Sigmoid colon (tissue), 7 donors: ENCODE results near the gene RAD23B. TPM values are rescaled to one million over a fixed set of nuclear protein-coding genes. Genes with fewer than 3 reads are reported as not detected.

ENCODE experiments used
- DNase-seq: peaks from one replicate; pipeline ENCODE4 v3.0.0-alpha.2; 2019
- H3K27ac ChIP-seq, 4 donors: fragments of 200-600 bp; sonication (generic); one replicate each; pipeline ENCODE4 v1.5.1; 2016 to 2019; ENCODE audit warnings: mild to moderate bottlenecking in 1 of 4
- H3K27me3 ChIP-seq, 3 donors: fragments of 200-600 bp; sonication (generic); one replicate each; pipeline ENCODE4 v1.5.1; 2019; ENCODE audit warnings: mild to moderate bottlenecking in 1 of 3
- H3K36me3 ChIP-seq, 4 donors: fragments of 200-600 bp; sonication (generic); one replicate each; pipeline ENCODE4 v1.5.1; 2016 to 2019
- H3K4me1 ChIP-seq, 4 donors: fragments of 200-600 bp; sonication (generic); one replicate each; pipeline ENCODE4 v1.5.1; 2017 to 2019
- H3K4me3 ChIP-seq, 4 donors: fragments of 200-600 bp; sonication (generic); one replicate each; pipeline ENCODE4 v1.5.1; 2017 to 2019; ENCODE audit warnings: mild to moderate bottlenecking in 2 of 4, moderate library complexity in 1 of 4
- H3K9me3 ChIP-seq, 4 donors: fragments of 200-600 bp in 3 of 4; sonication (generic) in 3 of 4; one replicate each; pipeline versions ENCODE4 v1.5.1 to v1.6.1; 2013 to 2019
- CTCF ChIP-seq, 4 experiments: fragments of 450-650 bp in 3 of 4; fragments of 200-600 bp in 1 of 4; IDR thresholded peaks; one replicate each; pipeline ENCODE4 v1.5.1; 2016 to 2019; ENCODE audit warnings: antibody characterized with exemption in 4 of 4, mild to moderate bottlenecking in 3 of 4, moderate library complexity in 2 of 4
- EP300 ChIP-seq, 4 donors: sonication (generic); formaldehyde crosslinking; IDR thresholded peaks; one replicate each; pipeline ENCODE4 v1.6.1; 2017; ENCODE audit warnings: antibody characterized with exemption in 4 of 4
- POLR2A ChIP-seq, 2 donors: fragments of 450-650 bp; IDR thresholded peaks; one replicate each; pipeline ENCODE4 v1.6.1; 2016; ENCODE audit warnings: antibody characterized with exemption in 2 of 2, mild to moderate bottlenecking in 2 of 2, moderate library complexity in 2 of 2
- POLR2AphosphoS5 ChIP-seq, 4 donors: sonication (generic); formaldehyde crosslinking; IDR thresholded peaks; one replicate each; pipeline ENCODE4 v1.6.1; 2017; ENCODE audit warnings: antibody characterized with exemption in 4 of 4
- WGBS, 2 donors: extraction: QIAGEN DNeasy Blood & Tissue Kit; methylation state at CpG; one replicate each; pipeline ENCODE4 v1.1.7; 2013; 5-methylcytosine and 5-hydroxymethylcytosine counted together
- intact Hi-C: fragments of 100-400 bp; cut with DNase I; formaldehyde crosslinking; loops from one replicate; pipeline ENCODE4 v1.15.1; 2023
- polyA plus RNA-seq, 3 donors: library from polyadenylated mRNA; stranded (reverse); fragments of 200-250 nt; gene quantifications; one replicate each; pipeline ENCODE4 v1.2.3, GENCODE V29; 2013
- total RNA-seq, 4 donors: library from RNA; depleted of rRNA; stranded (reverse); fragments of >200 nt; gene quantifications; one replicate each; pipeline ENCODE4 v1.1.0, GENCODE V29; 2016
- donor health status: healthy with polysubstance abuse.
- donor health status: Bipolar disorder and iron deficiency.
- donor health status: healthy.

RAD23B gene
- total and polyA plus RNA-seq, 7 donors: 58.3 to 74.3 (median 62.4) TPM

- no peak for DNase-seq
- Histone ChIP-seq H3K36me3 (no peaks in the 10 kb centered on the region), H3K27me3 (no peaks in the 10 kb centered on the region), H3K4me1 (peaks cover 0 to 6% (median 0%) of the 10 kb centered on the region in 4 donors), H3K27ac (no peak overlapping the region), H3K4me3 (no peak overlapping the region), H3K9me3 (no peaks in the 10 kb centered on the region)
- WGBS, 2 donors: 35 to 51% methylated on average over 4 of the region's 4 CpGs
- intact Hi-C loops: loop anchor here (5.0 kb wide), 1 partner anchor 100 kb away; no protein-coding TSS in a partner anchor
- TF ChIP-seq CTCF (IDR thresholded peaks at IDR 0.05) (no peak), EP300 (IDR thresholded peaks at IDR 0.05) (no peak), POLR2AphosphoS5 (IDR thresholded peaks at IDR 0.05) (no peak), POLR2A (IDR thresholded peaks at IDR 0.05) (no peak)
These were observed 40.7 kb upstream of the RAD23B start for GRCh38 chr9:107242073-107243030.

GRCh38 chr9:107243742-107244141, 39.3 kb upstream of the RAD23B start:
- DNase-seq: no peak
- Histone ChIP-seq H3K36me3 (no peaks in the 10 kb centered on the region), H3K27ac (no peak overlapping the region), H3K4me3 (no peak overlapping the region), H3K27me3 (no peaks in the 10 kb centered on the region), H3K9me3 (no peaks in the 10 kb centered on the region), H3K4me1 (peaks cover 0 to 6% (median 0%) of the 10 kb centered on the region in 4 donors)
- no peak for TF ChIP-seq CTCF (IDR thresholded peaks at IDR 0.05)
- no peak for TF ChIP-seq POLR2A (IDR thresholded peaks at IDR 0.05)
- TF ChIP-seq EP300 (IDR thresholded peaks at IDR 0.05): no peak
- peak in 1 of 4 donors; percentile 21 for TF ChIP-seq POLR2AphosphoS5 (IDR thresholded peaks at IDR 0.05)
- WGBS, 2 donors: 15 to 36% methylated on average over 5 of the region's 5 CpGs
- intact Hi-C loops: loop anchor here (5.0 kb wide), 1 partner anchor 99 kb away; no protein-coding TSS in a partner anchor

- no peaks in the 10 kb centered on the region for H3K27me3 ChIP-seq
- H3K4me3 ChIP-seq: no peak overlapping the region
- WGBS, 2 donors: 91 to 95% methylated on average over 5 of the region's 5 CpGs
- no peaks in the 10 kb centered on the region for H3K36me3 ChIP-seq
- no peak for TF ChIP-seq POLR2A (IDR thresholded peaks at IDR 0.05)
- TF ChIP-seq CTCF (IDR thresholded peaks at IDR 0.05): no peak
- no peak for TF ChIP-seq EP300 (IDR thresholded peaks at IDR 0.05)
- no peak for TF ChIP-seq POLR2AphosphoS5 (IDR thresholded peaks at IDR 0.05)
- no peak overlapping the region for H3K27ac ChIP-seq
- peaks cover 0 to 10% (median 4%) of the 10 kb centered on the region in 4 donors for H3K4me1 ChIP-seq
- intact Hi-C loops: no loop called here
- DNase-seq: no peak
- no peaks in the 10 kb centered on the region for H3K9me3 ChIP-seq
These were observed 36.5 kb upstream of the RAD23B start for GRCh38 chr9:107246259-107247254.

GRCh38 chr9:107248714-107249113, 34.4 kb upstream of the RAD23B start:
- H3K9me3 ChIP-seq: no peaks in the 10 kb centered on the region
- no peaks in the 10 kb centered on the region for H3K27me3 ChIP-seq
- no peak overlapping the region for H3K27ac ChIP-seq
- no peak for DNase-seq
- 86 to 89% methylated on average over 5 of the region's 5 CpGs for WGBS, 2 donors
- TF ChIP-seq EP300 (IDR thresholded peaks at IDR 0.05) (no peak), POLR2A (IDR thresholded peaks at IDR 0.05) (no peak)
- H3K36me3 ChIP-seq: no peaks in the 10 kb centered on the region
- H3K4me3 ChIP-seq: no peak overlapping the region
- intact Hi-C loops: no loop called here
- peaks cover 0 to 13% (median 12%) of the 10 kb centered on the region in 4 donors for H3K4me1 ChIP-seq
